Fibroblast of lung (primary cell): ENCODE measurements around the gene CLMN.

Source experiments
- CTCF ChIP-seq, 2 donors: IDR thresholded peaks in 1 of 2; conservative IDR thresholded peaks in 1 of 2; 1 replicate in 1 of 2; 2 replicates in 1 of 2; pipeline ENCODE4 v1.5.1; 2011 to 2012; ENCODE audit warnings: low read length in 2 of 2, control low read depth in 1 of 2, inconsistent platforms in 1 of 2, low read depth in 1 of 2, mild to moderate bottlenecking in 1 of 2
- EZH2 ChIP-seq: IDR thresholded peaks from 2 replicates; pipeline ENCODE4 v1.5.1; 2012; ENCODE audit warnings: low read length, control low read depth, mild to moderate bottlenecking; ENCODE audit errors: missing control alignments

- TF ChIP-seq CTCF (conservative IDR thresholded peaks at IDR 0.05 in 1 of 2, IDR thresholded peaks at IDR 0.05 in 1 of 2; ENCODE audit: low read depth in 1 of 2, low read length in 2 of 2) (no peak), EZH2 (no peak)
Measured at GRCh38 chr14:95240859-95241813, 78.6 kb downstream of the CLMN start.
